Mammary epithelial cell (primary cell): ENCODE measurements around the gene IDS.

Source experiments
- CTCF ChIP-seq, 2 donors: IDR thresholded peaks in 1 of 2; conservative IDR thresholded peaks in 1 of 2; 2 replicates each; pipeline ENCODE4 v1.5.1; 2011 to 2012; ENCODE audit warnings: inconsistent platforms in 2 of 2, low read length in 2 of 2, mild to moderate bottlenecking in 2 of 2, control low read depth in 1 of 2, low read depth in 1 of 2; ENCODE audit not compliant: insufficient read depth in 1 of 2; ENCODE audit errors: extremely low read depth in 1 of 2
- EZH2 ChIP-seq: IDR thresholded peaks from 2 replicates; pipeline ENCODE4 v1.6.1; 2012; ENCODE audit warnings: low read length, inconsistent platforms, borderline replicate concordance

- no peak for TF ChIP-seq CTCF (conservative IDR thresholded peaks at IDR 0.05 in 1 of 2, IDR thresholded peaks at IDR 0.05 in 1 of 2; ENCODE audit: extremely low read depth in 1 of 2, insufficient read depth in 1 of 2, low read depth in 1 of 2, low read length in 2 of 2)
- TF ChIP-seq EZH2, result no peak
These were observed 33.7 kb downstream of the IDS start for GRCh38 chrX:149471397-149471796.
